GM12878 (cell line): ENCODE results near the gene TMEM198. TPM values are rescaled to one million over a fixed set of nuclear protein-coding genes. Genes with fewer than 3 reads are reported as not detected.

ENCODE experiments used
- BCL11A ChIP-seq: IDR thresholded peaks from 2 replicates; pipeline ENCODE4 v1.6.1; 2011; ENCODE audit warnings: low read depth, low read length
- BCLAF1 ChIP-seq: fragments of 450-650 bp; IDR thresholded peaks from 2 replicates; pipeline ENCODE4 v1.6.1; 2017; ENCODE audit warnings: antibody characterized with exemption, mild to moderate bottlenecking, moderate library complexity
- BMI1 ChIP-seq: fragments of 450-650 bp; IDR thresholded peaks from 2 replicates; pipeline ENCODE4 v1.6.1; 2016; ENCODE audit warnings: mild to moderate bottlenecking, moderate library complexity, borderline replicate concordance
- E4F1 ChIP-seq: fragments of 450-650 bp; IDR thresholded peaks from 2 replicates; pipeline ENCODE4 v1.6.1; 2018; ENCODE audit warnings: borderline replicate concordance, mild to moderate bottlenecking; ENCODE audit not compliant: partially characterized antibody
- FOXK2 ChIP-seq: fragments of 450-650 bp; IDR thresholded peaks from 2 replicates; pipeline ENCODE4 v1.6.1; 2017; ENCODE audit warnings: mild to moderate bottlenecking, moderate library complexity
- MTA3 ChIP-seq: IDR thresholded peaks from 2 replicates; pipeline ENCODE4 v1.6.1; 2012; ENCODE audit warnings: low read length, inconsistent platforms, borderline replicate concordance
- NFXL1 ChIP-seq: fragments of 450-650 bp; IDR thresholded peaks from 2 replicates; pipeline ENCODE4 v1.6.1; 2017; ENCODE audit warnings: antibody characterized with exemption, mild to moderate bottlenecking, borderline replicate concordance
- NRF1 ChIP-seq: conservative IDR thresholded peaks from 2 replicates; pipeline ENCODE4 v1.6.1; 2011; ENCODE audit warnings: mild to moderate bottlenecking, low read depth, low read length, improper control_type of control experiment
- PAX5 ChIP-seq: IDR thresholded peaks from 2 replicates; pipeline ENCODE4 v1.6.1; 2011; ENCODE audit warnings: low read depth, low read length, borderline replicate concordance
- RAD51 ChIP-seq: fragments of 450-650 bp; IDR thresholded peaks from 2 replicates; pipeline ENCODE4 v1.6.1; 2016; ENCODE audit warnings: moderate library complexity, mild to moderate bottlenecking, inconsistent platforms
- RB1 ChIP-seq: fragments of 450-650 bp; formaldehyde crosslinking; IDR thresholded peaks from 2 replicates; pipeline ENCODE4 v1.6.1; 2017; ENCODE audit warnings: mild to moderate bottlenecking, borderline replicate concordance
- RCOR1 ChIP-seq: conservative IDR thresholded peaks from 2 replicates; pipeline ENCODE4 v1.6.1; 2012; ENCODE audit warnings: low read depth, low read length, improper control_type of control experiment
- SIN3A ChIP-seq: IDR thresholded peaks from 2 replicates; pipeline ENCODE4 v1.6.1; 2012; ENCODE audit warnings: low read depth, low read length, improper control_type of control experiment
- ZBTB11 ChIP-seq: fragments of 450-650 bp; formaldehyde crosslinking; IDR thresholded peaks from 2 replicates; pipeline ENCODE4 v1.5.0; 2022; ENCODE audit warnings: mild to moderate bottlenecking, missing genetic modification characterization
- ZNF384 ChIP-seq: IDR thresholded peaks from 2 replicates; pipeline ENCODE4 v1.6.1; 2012; ENCODE audit warnings: low read depth, mild to moderate bottlenecking, low read length, improper control_type of control experiment, borderline replicate concordance
- ZNF592 ChIP-seq: fragments of 450-650 bp; IDR thresholded peaks from 2 replicates; pipeline ENCODE4 v1.6.1; 2017; ENCODE audit warnings: mild to moderate bottlenecking, moderate library complexity
- polyA plus RNA-seq, 11 experiments: library from polyadenylated mRNA; depleted of rRNA in 4 of 11; unstranded in 6 of 11; stranded (reverse) in 5 of 11; fragments of >200 nt; fragmentation: Nextera tagmentation in 4 of 11; fragmentation: Illumina TruSeq in 1 of 11; extraction: Ambion mirVana in 4 of 11; extraction: Trizol in 1 of 11; gene quantifications; 1 replicate in 1 of 11; 2 replicates in 10 of 11; pipeline versions ENCODE4 v1.2.1 to v1.2.3, GENCODE V29; 2011 to 2016; ENCODE audit warnings: inconsistent platforms in 2 of 11, missing spikeins in 2 of 11, low read depth in 1 of 11
- total RNA-seq, 4 experiments: library from RNA; depleted of rRNA in 3 of 4; stranded (reverse); fragments of >200 nt in 3 of 4; fragmentation: Illumina TruSeq in 1 of 4; extraction: Trizol in 1 of 4; gene quantifications; 2 replicates each; pipeline versions ENCODE4 v1.2.1 to v1.2.3, GENCODE V29; 2013 to 2021

TMEM198 gene
- total and polyA plus RNA-seq, 10 of the 15 experiments (the other 5 are each of a cell fraction or from before 2014, with no cell fraction given), result 0.16 to 1.2 (median 0.65) TPM; not detected in 2

- TF ChIP-seq ZNF592 (no peak), BMI1 (no peak), PAX5 (no peak), ZNF384 (no peak), NFXL1 (no peak), BCLAF1 (no peak), NRF1 (no peak), RB1 (no peak), SIN3A (peak; percentile 61; the same call in 1 of the 2 replicates), RCOR1 (peak; percentile 96), BCL11A (no peak), E4F1 (peak; percentile 14), MTA3 (no peak), ZBTB11 (no peak), FOXK2 (no peak), RAD51 (peak; percentile 86)
Observed at GRCh38 chr2:219498280-219499057, 45.4 kb upstream of the TMEM198 start, which contains the start of gene GMPPA (continued).
